ENCODE data around the gene NGLY1.

Gene NGLY1

GRCh38 chr3:25707268-25707926 is 75.8 kb downstream of the NGLY1 start:
- no peak for DNase-seq

GRCh38 chr3:25706213-25706612 is 77.0 kb downstream of the NGLY1 start:
- no peak for DNase-seq

- DNase-seq: no peak
These were observed 85.7 kb downstream of the NGLY1 start for GRCh38 chr3:25697553-25697952.

- no peak for DNase-seq
These were observed 87.4 kb downstream of the NGLY1 start for GRCh38 chr3:25695731-25696420.

DNA sequence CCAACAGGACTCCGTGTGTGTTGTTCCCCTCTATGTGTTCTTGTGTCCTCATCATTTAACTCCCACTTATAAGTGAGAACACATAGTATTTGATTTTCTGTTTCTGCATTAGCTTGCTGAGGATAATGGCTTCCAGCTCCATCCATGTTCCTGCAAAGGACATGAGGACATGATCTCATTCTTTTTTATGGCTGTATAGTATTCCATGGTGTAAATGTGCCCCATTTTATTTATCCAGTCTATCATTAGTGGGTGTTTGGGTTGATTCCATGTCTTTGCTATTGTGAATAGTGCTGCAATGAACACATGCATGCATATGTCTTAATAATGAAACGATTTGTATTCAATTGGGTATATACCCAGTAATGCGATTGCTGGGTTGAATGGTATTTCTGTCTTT is 90.0 kb downstream of the NGLY1 start:
- DNase-seq: no peak

DNA sequence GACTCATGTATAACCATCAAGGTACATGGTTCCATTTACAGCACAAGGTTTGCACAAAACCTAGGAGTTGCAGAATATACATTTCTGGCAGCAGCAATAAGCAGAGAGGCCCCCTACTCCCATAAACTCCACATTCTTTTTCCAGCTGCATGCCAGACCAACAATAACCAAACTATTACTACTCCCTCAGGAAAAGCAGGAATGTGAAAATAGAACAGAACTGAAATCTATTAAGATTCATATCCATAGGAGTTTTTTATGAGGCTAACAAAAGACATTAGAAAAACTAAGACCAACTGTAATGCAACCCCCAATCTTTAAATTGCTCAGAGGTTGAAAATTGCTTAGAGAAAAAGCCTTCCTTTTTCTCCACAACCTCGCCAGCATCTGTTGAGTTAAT is 90.9 kb downstream of the NGLY1 start:
- no peak for DNase-seq

GRCh38 chr3:25690768-25691533 is 92.3 kb downstream of the NGLY1 start:
- no peak for DNase-seq

DNA sequence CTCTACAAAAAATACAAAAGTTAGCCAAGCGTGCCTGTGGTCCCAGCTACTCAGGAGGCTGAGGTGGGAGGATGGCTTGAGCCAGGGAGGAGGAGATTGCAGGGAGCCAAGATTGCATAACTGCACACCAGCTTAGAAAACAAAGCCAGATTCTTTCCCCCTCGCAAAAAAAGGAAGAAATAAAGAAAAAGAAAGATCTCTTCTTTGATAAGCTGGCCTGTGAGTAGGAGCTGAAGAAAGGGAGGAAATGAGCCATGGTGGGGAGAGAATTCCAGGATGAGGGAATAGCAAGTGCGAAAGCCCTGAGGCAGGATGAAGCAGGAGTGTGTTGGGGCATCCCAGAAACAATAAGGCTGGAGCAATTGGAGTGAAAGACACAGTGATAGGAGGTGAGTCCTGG is 94.0 kb downstream of the NGLY1 start:
- DNase-seq: no peak

DNA sequence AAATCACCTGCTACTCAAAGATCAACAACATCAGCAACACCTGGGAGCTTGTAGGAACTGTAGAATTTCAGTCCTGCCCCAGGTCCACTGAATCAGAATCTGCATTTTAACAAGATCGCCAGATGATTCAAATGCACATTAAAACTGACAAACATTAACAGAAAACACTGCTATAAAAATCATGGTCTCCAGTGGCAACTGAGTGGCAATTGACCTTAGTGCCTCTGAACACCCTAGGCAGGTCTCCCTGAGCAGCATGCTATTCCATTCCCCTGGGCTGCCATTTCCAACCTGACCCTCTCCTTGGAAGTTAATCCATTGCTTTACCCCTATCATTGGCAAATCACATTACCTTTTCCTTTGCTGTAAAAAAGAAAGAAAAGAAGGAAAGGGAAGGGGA is 95.5 kb downstream of the NGLY1 start:
- DNase-seq: no peak

DNA sequence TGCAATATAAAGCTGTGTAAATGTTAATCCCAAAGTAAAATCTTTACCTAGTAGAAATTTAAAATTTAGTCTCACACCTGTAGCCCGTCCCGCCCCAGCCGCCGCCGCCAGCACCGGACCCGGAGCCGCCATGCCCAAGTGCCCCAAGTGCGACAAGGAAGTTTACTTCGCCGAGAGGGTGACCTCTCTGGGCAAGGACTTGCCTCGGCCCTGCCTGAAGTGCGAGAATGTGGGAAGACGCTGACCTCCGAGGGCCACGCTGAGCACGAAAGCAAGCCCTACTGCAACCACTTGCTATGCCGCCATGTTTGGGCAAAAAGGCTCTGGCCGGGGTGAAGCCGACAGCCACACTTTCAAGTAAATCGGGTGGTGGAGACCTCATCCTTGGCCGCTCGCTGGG is 96.5 kb downstream of the NGLY1 start:
- DNase-seq: no peak

DNA sequence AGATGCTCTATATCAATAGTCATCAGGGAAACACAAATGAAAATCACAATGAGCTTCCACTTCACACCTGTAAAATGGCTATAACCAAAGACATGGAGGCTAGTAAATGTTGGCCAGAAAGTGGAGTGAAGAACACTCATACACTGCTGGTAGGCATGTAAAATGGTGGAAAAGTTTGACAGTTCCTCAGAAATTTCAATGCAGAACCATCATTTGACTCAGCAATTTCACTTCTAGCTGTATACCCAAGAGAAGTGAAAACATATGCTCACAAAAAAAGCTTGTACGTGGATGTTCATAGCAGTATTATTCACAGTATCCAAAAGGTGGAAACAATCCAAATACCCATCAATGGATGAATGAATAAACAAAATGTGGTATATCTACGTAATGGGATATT is 99.4 kb downstream of the NGLY1 start:
- no peak for DNase-seq

- no peak for DNase-seq
These were observed 99.8 kb downstream of the NGLY1 start for GRCh38 chr3:25683410-25683809.

- DNase-seq: no peak
These were observed 103.5 kb downstream of the NGLY1 start for GRCh38 chr3:25679642-25680302.

DNA sequence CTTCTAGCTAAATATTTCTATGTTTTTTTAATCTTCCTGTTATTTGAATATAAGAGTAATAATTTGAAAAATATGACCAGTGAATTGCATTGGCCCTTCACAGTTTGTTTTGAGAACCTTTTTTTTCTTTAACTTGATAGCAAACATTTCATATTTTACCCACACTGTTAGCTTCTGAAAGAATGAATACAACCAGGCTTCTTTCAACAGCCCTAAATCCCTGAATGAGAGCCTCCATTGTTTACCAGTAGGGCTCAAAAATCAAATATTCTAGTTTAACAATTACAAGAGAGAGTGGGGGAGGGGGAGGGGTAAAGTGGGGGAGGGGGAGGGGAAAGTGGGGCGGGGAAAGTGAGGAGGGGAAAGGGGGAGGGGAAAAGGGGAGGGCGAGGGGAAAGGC is 104.1 kb downstream of the NGLY1 start:
- no peak for DNase-seq

DNA sequence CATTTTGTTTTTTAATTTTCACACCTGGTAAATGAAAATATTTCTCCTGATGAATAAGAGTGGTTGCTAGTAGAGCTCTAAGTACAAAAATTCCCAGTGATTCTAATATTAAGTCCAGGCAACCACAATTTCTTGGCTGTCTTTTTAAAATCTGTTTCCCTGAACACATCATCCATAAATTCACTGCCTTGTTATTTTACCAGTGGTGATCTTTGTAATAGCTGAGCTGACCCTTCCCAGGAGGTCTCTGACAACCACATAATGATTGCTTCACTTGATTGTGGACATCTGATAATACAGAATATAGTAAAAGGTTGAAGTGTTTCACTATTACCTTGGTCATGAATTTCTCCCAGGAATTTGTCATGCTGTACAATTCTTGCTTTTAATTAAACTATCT is 104.7 kb downstream of the NGLY1 start:
- peak; percentile 21 for DNase-seq

GRCh38 chr3:25677121-25677520 is 106.1 kb downstream of the NGLY1 start:
- DNase-seq: no peak

DNA sequence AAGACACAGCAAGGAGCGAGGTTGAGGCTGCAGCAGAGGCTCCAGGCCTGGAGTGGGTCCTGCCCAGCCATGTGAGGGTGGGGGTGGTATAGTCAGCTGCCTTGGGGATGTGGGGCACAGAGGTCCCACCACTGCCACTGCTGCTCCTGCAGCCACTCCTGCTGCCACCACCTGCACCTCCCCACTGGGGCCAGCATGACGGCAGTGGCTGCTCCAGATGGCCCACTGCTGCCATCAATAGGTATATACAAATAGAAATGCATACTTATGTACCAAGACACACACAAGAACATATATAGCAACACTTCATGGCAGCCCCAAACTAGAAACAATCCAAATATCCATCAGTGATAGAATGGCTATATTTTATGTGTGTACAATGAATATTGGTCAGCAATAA is 108.6 kb downstream of the NGLY1 start:
- DNase-seq: no peak

DNA sequence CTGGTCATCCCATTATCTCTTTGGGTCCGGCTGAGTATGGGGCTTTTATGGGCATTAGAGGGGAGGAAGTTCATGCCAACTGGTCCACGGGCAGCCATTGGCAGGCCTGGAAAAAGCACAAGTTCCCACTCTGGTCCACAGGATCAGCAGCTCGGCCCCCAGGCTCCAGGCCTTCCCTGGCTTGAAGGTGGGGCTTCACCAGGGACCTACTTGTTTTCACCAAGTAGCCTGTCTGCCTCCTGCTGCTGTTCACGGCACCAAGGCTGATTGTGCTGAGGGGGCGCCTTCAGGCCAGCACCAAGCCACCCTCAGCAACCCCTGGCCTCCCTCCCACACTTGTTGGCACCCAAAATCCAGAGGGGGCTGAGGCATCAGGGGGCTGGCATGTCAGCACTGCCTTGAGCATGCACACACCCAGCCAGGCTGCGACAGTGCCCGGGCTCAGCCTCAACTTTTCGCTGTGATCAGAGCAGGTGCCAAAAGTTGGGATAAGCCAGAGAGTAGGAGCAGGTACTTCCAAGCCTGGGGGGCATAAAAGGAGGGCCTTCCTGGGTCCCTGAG is 109.4 kb downstream of the NGLY1 start:
- DNase-seq: no peak

Data from kidney glomerular epithelial cell (primary cell).